Stimulated activated CD8-positive, alpha-beta memory T cell treated with anti-CD3 and anti-CD28 coated beads, Interleukin-12 subunit alpha, Interleukin-12 subunit beta, amount 100 ng/mL, for 24 hours (primary cell): Measurements from ENCODE around the gene ZNF341.
"Not testable (repeated sequence)": the region's sequence is repeated elsewhere in the genome, so short reads cannot be mapped to it uniquely, and the experiment has no call there.

ENCODE experiments used
- DNase-seq: peaks from one replicate; pipeline ENCODE4 v3.0.0-alpha.2; 2020; ENCODE audit errors: extremely low read depth

ZNF341 gene

DNA sequence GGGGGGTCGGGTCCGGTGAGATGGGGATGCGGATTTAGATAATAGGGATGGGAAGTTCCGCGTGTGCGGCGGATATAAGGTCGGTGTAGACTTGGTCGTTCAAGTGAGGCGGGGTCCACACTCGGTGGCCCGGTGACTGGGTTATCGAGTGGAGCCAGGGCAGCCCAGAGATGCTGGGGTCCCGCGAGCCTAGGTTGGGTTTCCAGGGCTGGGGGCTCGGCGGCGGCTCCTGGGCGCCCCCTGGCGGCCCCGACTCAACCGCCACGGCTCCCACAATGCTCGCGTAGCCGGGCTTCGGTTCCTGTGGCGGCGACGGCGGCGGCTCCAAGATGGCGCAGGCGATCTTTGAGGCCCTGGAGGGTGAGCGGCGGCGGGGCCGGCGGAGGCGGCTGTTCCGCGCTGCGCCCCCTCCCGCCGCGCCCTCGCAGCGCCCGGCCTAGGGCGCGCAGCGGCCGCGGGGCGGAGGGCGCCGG is at the start of gene ZNF341:
TSS of gene ZNF341 (plus strand) at position 304 of the 473 bp plus-strand sequence. CDS start at position 330, 26 bp downstream.
- peak; percentile 64 for DNase-seq

GRCh38 chr20:33684533-33685327 is 47.1 kb upstream of the ZNF341 start:
- DNase-seq, result no peak

GRCh38 chr20:33685328-33686099 is 46.3 kb upstream of the ZNF341 start:
- no peak for DNase-seq

DNA sequence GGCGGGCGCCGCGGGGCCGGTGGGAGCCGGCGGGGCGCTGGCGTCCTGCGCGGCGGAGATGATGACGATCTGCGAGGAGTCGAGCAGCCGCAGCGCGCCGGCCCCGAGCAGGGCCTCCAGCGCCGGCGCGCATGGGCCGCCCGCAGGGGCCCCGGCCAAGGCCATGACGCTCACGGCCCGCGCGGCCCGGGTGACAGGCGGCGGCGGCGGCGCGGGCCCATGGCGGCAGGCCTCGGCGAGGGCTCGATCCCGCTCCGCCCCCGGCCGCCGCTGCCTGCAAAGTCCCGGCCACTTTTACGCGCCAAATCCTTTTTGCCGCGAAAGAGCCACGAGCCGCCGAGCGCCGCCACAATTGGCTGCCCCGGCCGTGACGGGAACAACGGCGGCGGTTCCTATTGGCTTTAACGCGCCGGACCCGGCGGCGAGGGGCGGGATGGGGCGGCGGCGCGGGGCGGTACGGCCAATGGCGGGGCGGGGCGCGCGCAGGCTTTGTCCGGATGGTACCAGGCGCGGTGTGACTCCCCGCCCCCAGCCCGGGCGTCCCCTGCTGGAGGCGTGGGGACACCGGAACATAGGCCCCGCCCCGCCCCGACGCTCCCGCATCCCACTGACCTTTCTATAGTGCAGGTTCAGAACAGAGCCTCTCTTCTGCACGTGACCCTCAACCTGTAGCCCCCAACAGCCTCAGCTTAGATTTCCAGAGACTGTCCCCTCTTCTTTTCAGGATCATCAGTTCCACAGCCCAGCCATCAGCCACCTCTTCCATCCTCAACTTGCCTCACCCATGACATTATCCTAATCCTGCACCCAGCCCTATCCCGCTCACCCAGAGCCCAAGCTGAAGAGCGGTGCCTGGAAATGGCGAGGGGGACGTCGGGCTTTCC is 45.5 kb upstream of the ZNF341 start, which contains the start of gene E2F1:
TSS of gene E2F1 (minus strand) at position 286 of the 884 bp plus-strand sequence. CDS start at position 165, 121 bp downstream.
- DNase-seq, result peak; percentile 90

DNA sequence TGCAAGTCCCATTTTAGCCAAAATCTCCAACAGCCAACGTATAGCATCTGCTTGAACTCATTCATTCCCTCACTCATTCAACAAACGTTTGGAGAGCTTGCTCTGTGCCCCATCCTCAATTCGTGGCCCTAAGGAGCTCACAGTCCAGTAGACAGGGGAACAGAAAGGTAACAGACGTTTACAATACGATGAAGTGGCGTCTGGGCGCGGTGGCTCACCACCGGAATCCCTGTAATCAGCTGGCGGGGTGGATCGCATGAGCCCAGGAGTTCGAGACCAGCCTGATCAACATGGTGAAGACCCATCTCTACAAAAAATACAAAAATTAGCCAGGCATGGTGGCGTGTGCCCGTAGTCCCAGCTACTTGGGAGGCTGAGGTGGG is 44.8 kb upstream of the ZNF341 start:
- DNase-seq, result no peak

DNA sequence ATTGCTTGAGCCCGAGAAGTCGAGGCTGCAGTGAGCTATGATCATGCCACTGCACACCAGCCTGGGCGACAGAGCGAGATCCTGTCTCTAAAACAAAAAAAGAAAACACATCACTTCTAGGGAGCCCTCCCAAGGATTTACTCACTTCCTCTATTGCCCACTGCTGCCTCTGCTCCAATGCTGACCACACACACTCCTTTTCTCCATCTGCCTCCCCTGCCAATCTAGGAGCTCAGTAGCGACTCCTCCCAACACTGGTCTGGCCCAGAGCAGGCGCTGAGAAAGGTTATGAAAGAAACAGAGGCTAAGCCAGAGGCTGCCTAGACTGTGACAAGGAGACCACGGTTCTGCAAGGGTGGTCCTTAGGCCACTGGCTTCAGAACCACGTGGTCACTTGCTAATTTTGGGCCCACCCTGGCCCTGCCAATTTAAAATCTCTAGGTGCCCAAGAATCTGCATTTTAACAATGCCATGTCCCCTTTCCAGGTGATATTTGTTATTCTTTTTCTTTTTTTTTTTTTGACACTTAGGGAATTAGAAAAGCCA is 44.4 kb upstream of the ZNF341 start:
- DNase-seq, result no peak

- DNase-seq, result no peak
Measured at GRCh38 chr20:33687993-33688937, 43.5 kb upstream of the ZNF341 start.

GRCh38 chr20:33688938-33689424 is 42.8 kb upstream of the ZNF341 start:
- DNase-seq, result no peak

GRCh38 chr20:33689493-33689892 is 42.3 kb upstream of the ZNF341 start:
- no peak for DNase-seq

- no peak for DNase-seq
Measured at GRCh38 chr20:33689973-33690372, 41.8 kb upstream of the ZNF341 start.

GRCh38 chr20:33693289-33693688 is 38.5 kb upstream of the ZNF341 start:
- DNase-seq, result no peak

DNA sequence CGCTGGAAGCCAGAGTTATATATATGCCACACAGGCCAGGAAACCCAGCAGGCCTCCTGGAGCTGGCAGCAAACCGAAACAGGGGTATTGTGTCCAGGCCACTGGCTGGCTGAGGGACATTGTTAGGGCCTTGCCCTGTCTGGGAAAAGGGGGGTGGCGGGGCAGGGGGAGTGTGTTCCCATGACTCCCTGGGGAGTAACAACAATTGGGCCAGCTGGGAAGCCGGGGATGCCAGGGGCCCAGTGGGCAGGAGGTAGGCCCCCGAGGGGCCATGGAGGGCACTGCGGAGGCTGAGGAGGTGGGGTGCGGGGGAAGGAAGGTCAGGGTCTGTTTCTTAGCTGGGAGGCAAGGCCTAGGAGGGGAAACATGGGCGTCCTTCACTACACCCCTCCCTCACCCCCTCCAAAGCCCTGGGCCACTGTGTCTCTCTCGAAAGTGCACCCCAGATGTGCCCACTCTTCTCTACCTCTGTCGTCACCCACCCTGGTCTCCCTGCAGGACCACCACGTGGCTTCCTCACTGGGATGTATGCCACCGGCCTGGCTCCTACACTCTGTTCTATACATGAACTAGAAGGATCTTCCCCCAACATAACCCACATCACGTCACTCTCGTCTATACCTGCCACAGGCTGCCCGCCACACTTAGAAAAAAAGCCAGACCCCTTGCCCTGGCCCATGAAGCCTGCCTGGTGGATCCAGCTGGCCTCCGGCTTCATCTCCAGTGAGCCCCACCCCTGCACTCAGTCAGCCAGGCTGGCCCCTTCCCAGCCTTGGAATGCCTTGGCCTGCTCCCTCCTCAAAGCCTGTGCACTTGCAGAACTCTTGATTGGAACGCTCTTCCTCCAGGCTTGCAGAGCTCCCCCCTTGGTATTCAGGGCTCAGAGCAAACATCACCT is 37.8 kb upstream of the ZNF341 start:
- DNase-seq, result no peak

DNA sequence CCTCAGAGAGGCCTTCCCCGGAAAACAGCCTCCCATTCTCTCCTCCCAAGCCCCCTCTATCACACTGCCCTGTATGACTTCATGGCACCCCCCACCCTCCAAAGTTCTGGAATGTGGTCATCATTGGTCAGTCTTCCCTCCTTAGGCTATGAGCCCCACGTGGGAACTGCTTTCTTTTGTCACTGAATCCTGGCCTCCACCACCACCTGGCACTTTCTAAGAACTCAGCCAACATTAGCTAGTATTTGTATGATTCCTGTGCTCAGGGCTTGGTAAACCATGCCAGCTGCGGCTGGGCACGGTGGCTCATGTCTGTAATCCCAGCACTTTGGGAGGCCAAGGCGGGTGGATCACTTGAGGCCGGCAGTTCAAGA is 37.2 kb upstream of the ZNF341 start:
- DNase-seq, result no peak

DNA sequence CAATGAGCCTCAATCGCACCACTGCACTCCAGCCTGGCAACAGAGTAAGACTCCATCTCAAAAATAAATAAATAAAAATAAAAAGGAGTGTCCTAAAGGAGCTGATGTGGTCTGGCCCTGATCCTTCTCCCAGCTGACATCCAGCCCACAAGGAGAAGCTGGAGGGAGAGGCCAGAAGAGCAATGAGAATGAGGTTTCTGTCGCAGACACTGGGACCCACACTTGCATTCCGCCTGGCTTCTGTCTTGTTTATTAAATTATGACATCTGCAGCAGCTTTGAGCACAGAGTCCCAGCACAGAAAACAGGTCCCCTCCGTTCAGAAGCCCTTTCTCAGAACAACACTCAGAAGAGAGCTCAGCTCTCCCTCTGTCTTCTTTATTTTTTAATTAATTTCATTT is 35.3 kb upstream of the ZNF341 start:
- no peak for DNase-seq

DNA sequence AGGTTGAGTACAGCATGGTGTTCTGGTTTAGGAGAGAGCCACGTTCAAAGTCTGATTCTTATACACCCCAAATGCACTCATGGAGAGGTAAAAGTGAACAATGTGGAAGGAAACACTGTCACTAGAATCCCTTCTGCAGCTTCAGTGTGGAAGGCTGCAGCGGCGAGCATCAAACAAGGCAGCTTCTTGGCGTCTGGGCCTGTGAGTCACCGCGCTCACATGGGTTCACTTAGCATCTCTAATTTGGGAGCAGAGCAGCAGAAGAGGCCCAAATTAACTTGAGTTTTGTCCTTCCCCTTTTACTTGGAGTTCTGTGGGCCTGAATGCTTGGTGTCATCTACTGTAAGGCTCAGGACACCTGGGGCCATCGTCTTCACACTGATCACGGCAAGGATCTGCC is 34.7 kb upstream of the ZNF341 start:
- DNase-seq, result no peak

DNA sequence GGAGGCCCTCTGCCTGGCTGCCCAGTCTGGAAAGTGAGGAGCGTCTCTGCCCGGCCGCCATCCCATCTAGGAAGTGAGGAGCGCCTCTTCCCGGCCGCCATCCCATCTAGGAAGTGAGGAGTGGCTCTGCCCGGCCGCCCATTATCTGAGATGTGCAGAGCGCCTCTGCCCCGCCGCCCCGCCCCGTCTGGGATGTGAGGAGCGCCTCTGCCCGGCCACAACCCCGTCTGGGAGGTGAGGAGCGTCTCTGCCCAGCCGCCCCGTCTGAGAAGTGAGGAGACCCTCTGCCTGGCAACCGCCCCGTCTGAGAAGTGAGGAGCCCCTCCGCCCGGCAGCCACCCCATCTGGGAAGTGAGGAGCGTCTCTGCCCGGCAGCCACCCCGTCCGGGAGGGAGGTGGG is 32.8 kb upstream of the ZNF341 start:
- DNase-seq, result not testable (repeated sequence)

DNA sequence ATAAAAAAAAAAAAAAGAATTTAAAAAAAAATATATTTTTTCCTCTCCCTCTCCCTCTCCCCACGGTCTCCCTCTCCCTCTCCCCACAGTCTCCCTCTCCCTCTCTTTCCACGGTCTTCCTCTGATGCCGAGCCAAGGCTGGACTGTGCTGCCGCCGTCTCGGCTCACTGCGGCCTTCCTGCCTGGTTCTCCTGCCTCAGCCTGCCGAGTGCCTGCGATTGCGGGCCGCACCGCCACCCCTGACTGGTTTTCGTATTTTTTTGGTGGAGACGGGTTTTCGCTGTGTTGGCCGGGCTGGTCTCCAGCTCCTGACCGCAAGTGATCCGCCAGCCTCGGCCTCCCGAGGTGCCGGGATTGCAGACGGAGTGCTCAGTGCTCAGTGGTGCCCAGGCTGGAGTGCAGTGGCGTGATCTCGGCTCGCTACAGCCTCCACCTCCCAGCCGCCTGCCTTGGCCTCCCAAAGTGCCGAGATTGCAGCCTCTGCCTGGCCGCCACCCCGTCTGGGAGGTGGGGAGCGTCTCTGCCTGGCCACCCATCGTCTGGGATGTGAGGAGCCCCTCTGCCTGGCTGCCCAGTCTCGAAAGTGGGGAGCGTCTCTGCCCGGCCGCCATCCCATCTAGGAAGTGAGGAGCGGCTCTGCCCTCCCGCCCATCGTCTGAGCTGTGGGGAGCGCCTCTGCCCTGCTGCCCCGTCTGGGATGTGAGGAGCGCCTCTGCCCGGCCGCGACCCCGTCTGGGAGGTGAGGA is 30.9 kb upstream of the ZNF341 start:
- DNase-seq, result not testable (repeated sequence)

- DNase-seq, result no peak
Measured at GRCh38 chr20:33701629-33702450, 30.0 kb upstream of the ZNF341 start.
